C4-2B (cell line): ENCODE data around the gene CCDC160.
"Not testable (repeated sequence)": the region's sequence is repeated elsewhere in the genome, so short reads cannot be mapped to it uniquely, and the experiment has no call there.

Experiments used
- H3K27ac ChIP-seq: fragments of 450-650 bp; 2 replicates; pipeline ENCODE4 v1.5.1; 2017
- ZFX ChIP-seq: fragments of 450-650 bp; IDR thresholded peaks from 2 replicates; pipeline ENCODE4 v1.6.1; 2017
- TF ChIP-seq, protein P1 (sequence below): fragments of 450-650 bp; conservative IDR thresholded peaks from 2 replicates; pipeline ENCODE4 v1.5.1; 2017; ENCODE audit warnings: mild to moderate bottlenecking

The CCDC160 gene

GRCh38 chrX:134251241-134251640 is 14.3 kb downstream of the CCDC160 start:
- no peak overlapping the region for H3K27ac ChIP-seq
- TF ChIP-seq ZFX: no peak
- TF ChIP-seq, protein P1, sequence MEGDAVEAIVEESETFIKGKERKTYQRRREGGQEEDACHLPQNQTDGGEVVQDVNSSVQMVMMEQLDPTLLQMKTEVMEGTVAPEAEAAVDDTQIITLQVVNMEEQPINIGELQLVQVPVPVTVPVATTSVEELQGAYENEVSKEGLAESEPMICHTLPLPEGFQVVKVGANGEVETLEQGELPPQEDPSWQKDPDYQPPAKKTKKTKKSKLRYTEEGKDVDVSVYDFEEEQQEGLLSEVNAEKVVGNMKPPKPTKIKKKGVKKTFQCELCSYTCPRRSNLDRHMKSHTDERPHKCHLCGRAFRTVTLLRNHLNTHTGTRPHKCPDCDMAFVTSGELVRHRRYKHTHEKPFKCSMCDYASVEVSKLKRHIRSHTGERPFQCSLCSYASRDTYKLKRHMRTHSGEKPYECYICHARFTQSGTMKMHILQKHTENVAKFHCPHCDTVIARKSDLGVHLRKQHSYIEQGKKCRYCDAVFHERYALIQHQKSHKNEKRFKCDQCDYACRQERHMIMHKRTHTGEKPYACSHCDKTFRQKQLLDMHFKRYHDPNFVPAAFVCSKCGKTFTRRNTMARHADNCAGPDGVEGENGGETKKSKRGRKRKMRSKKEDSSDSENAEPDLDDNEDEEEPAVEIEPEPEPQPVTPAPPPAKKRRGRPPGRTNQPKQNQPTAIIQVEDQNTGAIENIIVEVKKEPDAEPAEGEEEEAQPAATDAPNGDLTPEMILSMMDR: no peak

DNA sequence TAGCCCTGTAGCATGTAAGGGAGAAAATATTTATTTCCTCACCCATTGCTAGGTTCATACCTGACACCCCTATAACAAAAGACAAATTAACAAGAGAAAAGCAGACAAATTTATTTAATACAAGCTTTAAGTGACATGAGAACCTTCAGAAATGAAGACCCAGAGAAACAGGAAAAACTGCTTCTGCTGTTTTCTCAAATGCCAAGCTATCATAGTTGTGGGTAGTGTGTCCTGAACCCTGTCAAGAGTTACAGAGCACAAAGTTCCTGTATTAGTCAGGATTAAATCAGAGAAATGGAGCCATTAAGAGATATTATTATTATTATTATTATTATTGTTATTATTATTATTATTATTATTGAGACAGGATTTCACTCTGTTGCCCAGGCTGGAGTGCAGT is 17.5 kb downstream of the CCDC160 start:
- H3K27ac ChIP-seq: no peak overlapping the region
- TF ChIP-seq, protein P1: no peak
- no peak for TF ChIP-seq ZFX

GRCh38 chrX:134255555-134255954 is 18.6 kb downstream of the CCDC160 start:
- TF ChIP-seq, protein P1: no peak
- no peak for TF ChIP-seq ZFX
- H3K27ac ChIP-seq: no peak overlapping the region

DNA sequence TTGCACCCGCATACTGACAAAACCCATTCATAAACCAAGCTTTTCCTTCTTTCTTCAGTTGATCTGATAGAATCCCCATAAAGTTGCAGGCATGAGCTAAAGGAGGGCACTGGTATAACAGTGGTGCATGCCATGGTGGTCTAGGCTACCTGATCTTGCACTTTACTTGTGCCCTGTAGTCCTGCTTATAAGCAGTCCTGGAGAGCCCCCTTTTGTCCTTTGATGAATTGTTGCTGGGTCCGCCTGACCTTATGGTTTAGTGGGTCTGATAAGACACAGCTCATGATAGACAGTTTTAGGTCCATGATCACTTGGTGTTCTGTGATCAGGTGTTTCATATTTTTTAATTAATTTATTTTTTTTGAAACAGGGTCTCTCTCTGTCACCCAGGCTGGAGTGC is 19.7 kb downstream of the CCDC160 start:
- no peak overlapping the region for H3K27ac ChIP-seq
- TF ChIP-seq ZFX: no peak
- TF ChIP-seq, protein P1: no peak

DNA sequence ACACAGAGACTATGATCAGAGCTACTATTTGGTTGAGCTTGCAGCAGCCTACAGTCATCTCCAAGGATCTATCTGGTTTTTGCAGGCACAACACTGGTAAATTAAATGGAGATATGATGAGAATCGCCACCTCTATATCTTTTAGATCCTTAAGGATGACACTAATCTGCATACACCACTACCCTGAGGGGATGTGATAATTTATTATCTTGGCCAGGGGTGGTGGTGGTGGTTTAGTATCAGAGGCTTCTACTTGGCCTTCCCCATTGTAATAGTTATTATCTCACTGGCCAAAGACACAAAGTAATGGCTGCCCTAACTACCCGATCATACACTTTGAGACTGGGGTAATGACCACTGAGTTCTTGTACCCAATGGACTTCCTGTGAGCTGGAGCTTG is 21.2 kb downstream of the CCDC160 start:
- TF ChIP-seq ZFX: no peak
- TF ChIP-seq, protein P1: no peak
- no peak overlapping the region for H3K27ac ChIP-seq

- not testable (repeated sequence) for H3K27ac ChIP-seq
These were observed 49.0 kb downstream of the CCDC160 start for GRCh38 chrX:134285934-134286333.

GRCh38 chrX:134287346-134287745 is 50.4 kb downstream of the CCDC160 start:
- no peak overlapping the region for H3K27ac ChIP-seq
- TF ChIP-seq ZFX: no peak
- TF ChIP-seq, protein P1: no peak

DNA sequence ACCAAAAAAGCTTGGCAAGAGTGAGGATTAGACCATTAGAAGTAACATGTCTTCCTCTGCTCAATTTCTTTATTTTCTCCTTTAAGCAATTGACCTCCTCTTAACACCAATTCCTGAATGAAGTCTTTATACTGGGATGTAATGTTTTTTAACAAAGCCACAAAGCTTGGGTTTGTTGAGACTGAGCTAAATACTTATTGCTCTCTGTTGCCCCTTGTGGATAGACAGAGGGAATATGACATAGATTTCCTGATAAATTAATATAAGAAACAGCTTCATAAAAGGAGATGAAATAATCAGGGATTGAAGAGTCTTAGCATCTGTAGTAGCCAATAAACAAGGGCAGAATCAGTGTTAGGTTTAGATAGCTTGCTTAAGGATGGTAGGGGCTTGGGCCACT is 57.6 kb downstream of the CCDC160 start:
- no peak overlapping the region for H3K27ac ChIP-seq
- no peak for TF ChIP-seq ZFX
- TF ChIP-seq, protein P1: peak; percentile 55
